RWPE2 (cell line): ENCODE results near the gene VILL.
"Not testable (repeated sequence)": the region's sequence is repeated elsewhere in the genome, so short reads cannot be mapped to it uniquely, and the experiment has no call there.

Experiments
- ATAC-seq: fragments of 200-7000 bp; cut with Tn5 transposase; 3 replicates; pipeline ENCODE4 v1.9.1; 2021; ENCODE audit warnings: low read depth
- DNase-seq: peaks from one replicate; pipeline ENCODE4 v3.0.0-alpha.2; 2020; ENCODE audit warnings: low spot score
- H3K27ac ChIP-seq: fragments of 450-650 bp; 2 replicates; pipeline ENCODE4 v1.5.1; 2017; ENCODE audit warnings: mild to moderate bottlenecking; ENCODE audit not compliant: poor library complexity, severe bottlenecking
- H3K27me3 ChIP-seq: fragments of 250-450 bp; sonication (Bioruptor Pico); 2 replicates; pipeline ENCODE4 v1.5.1; 2021; ENCODE audit warnings: mild to moderate bottlenecking, moderate library complexity; ENCODE audit not compliant: insufficient read depth, poor library complexity, severe bottlenecking
- H3K36me3 ChIP-seq: fragments of 250-450 bp; sonication (Bioruptor Pico); 2 replicates; pipeline ENCODE4 v1.5.1; 2020; ENCODE audit warnings: low read depth, mild to moderate bottlenecking, moderate library complexity
- H3K4me1 ChIP-seq: fragments of 250-450 bp; sonication (Bioruptor Pico); 2 replicates; pipeline ENCODE4 v1.5.1; 2021; ENCODE audit warnings: mild to moderate bottlenecking, moderate library complexity; ENCODE audit not compliant: insufficient read depth, poor library complexity, severe bottlenecking
- H3K4me3 ChIP-seq: fragments of 250-450 bp; sonication (Bioruptor Pico); 2 replicates; pipeline ENCODE4 v1.5.1; 2021; ENCODE audit warnings: mild to moderate bottlenecking, moderate library complexity; ENCODE audit not compliant: severe bottlenecking
- H3K9me3 ChIP-seq: fragments of 250-450 bp; sonication (Bioruptor Pico); 2 replicates; pipeline ENCODE4 v1.5.1; 2021; ENCODE audit warnings: mild to moderate bottlenecking, moderate library complexity; ENCODE audit not compliant: severe bottlenecking
- CTCF ChIP-seq: fragments of 450-650 bp; IDR thresholded peaks from one replicate; pipeline ENCODE4 v1.5.1; 2017; ENCODE audit warnings: mild to moderate bottlenecking, moderate library complexity; ENCODE audit not compliant: poor library complexity, severe bottlenecking

VILL gene

GRCh38 chr3:38051131-38051530, 60.5 kb downstream of the VILL start:
- TF ChIP-seq CTCF: no peak

GRCh38 chr3:38053286-38053685, 62.7 kb downstream of the VILL start:
- not testable (repeated sequence) for H3K9me3 ChIP-seq, ATAC-seq, H3K4me3 ChIP-seq, H3K4me1 ChIP-seq, H3K36me3 ChIP-seq, H3K27me3 ChIP-seq, H3K27ac ChIP-seq, DNase-seq

More at GRCh38 chr3:38051131-38051530, 60.5 kb downstream of the VILL start:
- ATAC-seq (no peak), DNase-seq (no peak)
- Histone ChIP-seq H3K27me3 (no peaks in the 10 kb centered on the region), H3K27ac (no peak overlapping the region), H3K36me3 (no peaks in the 10 kb centered on the region), H3K9me3 (no peaks in the 10 kb centered on the region), H3K4me1 (no peaks in the 10 kb centered on the region), H3K4me3 (no peak overlapping the region)

GRCh38 chr3:38053813-38054498, 63.4 kb downstream of the VILL start:
- not testable (repeated sequence) for H3K9me3 ChIP-seq, DNase-seq, H3K4me3 ChIP-seq, ATAC-seq, H3K27ac ChIP-seq, H3K36me3 ChIP-seq, H3K27me3 ChIP-seq, H3K4me1 ChIP-seq

GRCh38 chr3:38054499-38055001, 64.0 kb downstream of the VILL start:
- H3K4me1 ChIP-seq: no peaks in the 10 kb centered on the region
- H3K27me3 ChIP-seq: no peaks in the 10 kb centered on the region
- no peaks in the 10 kb centered on the region for H3K9me3 ChIP-seq
- no peaks in the 10 kb centered on the region for H3K36me3 ChIP-seq
- TF ChIP-seq CTCF: no peak
- H3K27ac ChIP-seq: no peak overlapping the region
- H3K4me3 ChIP-seq: no peak overlapping the region
- ATAC-seq: no peak
- no peak for DNase-seq
